ENCODE data around the gene CFL1.
A peak's percentile ranks its signal among the peaks of the same experiment; 100 is the strongest.

- TF ChIP-seq CTCF (IDR thresholded peaks at IDR 0.05; ENCODE audit: low read depth, low read length, poor library complexity, severe bottlenecking), result peak; percentile 96
- TF ChIP-seq EZH2phosphoT487 (IDR thresholded peaks at IDR 0.05; ENCODE audit: borderline replicate concordance, low read length), result no peak
Observed at GRCh38 chr11:65860278-65861164, 2.5 kb upstream of the CFL1 start, which contains the start of gene MUS81.
